NCI-H1694 treated with DMSO at 0.1 percent for 48 hours (cell line): ENCODE measurements around the gene CYP4F2.
"Not testable (repeated sequence)": the region's sequence is repeated elsewhere in the genome, so short reads cannot be mapped to it uniquely, and the experiment has no call there.

Experiments used
- DNase-seq: peaks from one replicate; lab custom pipeline; 2025; lab: John Stamatoyannopoulos, UW

The CYP4F2 gene, protein sequence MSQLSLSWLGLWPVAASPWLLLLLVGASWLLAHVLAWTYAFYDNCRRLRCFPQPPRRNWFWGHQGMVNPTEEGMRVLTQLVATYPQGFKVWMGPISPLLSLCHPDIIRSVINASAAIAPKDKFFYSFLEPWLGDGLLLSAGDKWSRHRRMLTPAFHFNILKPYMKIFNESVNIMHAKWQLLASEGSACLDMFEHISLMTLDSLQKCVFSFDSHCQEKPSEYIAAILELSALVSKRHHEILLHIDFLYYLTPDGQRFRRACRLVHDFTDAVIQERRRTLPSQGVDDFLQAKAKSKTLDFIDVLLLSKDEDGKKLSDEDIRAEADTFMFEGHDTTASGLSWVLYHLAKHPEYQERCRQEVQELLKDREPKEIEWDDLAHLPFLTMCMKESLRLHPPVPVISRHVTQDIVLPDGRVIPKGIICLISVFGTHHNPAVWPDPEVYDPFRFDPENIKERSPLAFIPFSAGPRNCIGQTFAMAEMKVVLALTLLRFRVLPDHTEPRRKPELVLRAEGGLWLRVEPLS

DNA sequence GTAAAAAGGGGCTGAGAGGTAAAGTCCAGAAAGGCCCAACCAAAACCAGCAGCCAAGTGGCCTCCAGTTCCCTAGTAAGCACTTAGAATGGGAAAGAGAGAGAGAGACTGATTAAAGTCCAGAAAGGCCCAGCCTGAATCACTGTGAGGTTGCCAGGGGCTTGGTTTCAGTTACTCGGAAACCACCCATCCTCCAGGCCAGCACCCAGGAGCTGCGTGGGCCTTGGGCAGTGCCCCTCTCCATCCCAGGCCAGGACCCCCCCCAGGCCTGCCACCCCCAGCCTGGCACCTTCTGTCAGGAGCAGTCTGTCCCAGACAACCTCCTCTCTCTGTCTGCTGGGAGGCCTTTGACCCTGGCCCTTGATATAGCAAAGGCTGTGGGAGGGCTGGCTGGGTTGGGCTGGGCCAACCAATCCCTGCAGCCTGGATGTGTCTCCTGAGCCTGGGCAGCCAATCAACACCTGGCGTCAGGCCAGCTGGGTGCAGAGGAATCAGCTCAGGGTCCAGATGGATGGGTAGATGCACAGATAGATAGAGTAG, at the start of gene CYP4F2:
CYP4F2 (minus strand) TSS at position 337 of the 539 bp plus-strand sequence. CDS start 463 bp downstream, outside the sequence.
- DNase-seq = no peak

DNA sequence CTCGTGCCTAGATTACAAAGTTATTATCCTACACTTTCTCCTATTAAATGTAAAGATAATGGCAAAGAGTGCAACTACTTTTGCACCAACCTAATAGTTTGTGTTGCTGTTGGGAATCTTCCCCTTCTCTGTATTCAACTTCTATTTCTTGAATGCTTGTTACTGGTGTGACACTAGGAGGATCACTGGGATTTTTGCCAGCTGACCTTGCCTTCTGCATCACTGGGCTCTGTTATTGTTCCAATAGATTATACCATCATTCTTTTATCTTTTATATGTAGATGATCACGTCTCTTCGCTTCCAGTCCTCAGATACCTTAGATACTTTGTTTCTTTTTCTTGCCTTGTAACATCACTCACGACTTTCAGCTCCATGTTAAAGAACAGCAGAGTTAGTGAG, 47.4 kb upstream of the CYP4F2 start:
- no peak for DNase-seq

DNA sequence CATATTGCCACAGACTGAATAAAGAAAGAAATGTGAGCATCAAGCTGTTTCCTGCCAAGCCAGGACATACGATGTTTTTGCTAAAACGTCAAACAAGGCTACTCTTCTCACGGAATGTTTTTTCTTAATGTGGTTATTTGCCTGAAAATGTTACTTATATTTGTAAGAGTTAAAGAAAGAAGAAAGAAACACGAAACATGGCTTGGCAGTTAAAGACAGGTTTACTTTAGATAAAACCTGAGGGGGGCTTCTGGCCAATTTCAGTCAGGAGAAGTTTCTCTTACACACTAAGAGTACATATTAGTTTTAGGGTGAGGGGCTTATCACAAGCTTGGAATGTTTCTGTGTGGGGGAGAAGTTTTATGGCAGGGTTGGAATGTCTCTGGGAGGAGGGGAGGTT, 46.5 kb upstream of the CYP4F2 start:
- no peak for DNase-seq

DNA sequence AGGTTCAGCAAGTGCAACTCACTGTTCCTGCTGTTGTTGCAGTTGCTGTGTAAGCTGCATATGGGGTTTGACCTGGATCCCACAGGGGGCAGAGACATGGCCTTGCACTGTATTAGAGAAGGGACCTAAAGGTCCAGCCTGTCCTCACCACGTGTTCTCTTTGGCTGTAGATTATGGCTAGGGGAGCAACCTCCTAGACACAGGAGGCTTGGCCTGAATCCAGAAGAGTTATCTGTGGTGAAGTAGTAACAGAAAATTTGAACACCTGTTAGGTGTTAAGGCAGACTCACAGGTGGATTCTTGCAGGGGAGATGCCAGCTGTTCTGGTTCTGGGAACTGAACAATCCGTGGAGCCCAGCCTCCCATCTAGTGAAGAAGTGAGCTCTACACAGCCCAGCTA, 39.9 kb upstream of the CYP4F2 start:
- DNase-seq = no peak

DNA sequence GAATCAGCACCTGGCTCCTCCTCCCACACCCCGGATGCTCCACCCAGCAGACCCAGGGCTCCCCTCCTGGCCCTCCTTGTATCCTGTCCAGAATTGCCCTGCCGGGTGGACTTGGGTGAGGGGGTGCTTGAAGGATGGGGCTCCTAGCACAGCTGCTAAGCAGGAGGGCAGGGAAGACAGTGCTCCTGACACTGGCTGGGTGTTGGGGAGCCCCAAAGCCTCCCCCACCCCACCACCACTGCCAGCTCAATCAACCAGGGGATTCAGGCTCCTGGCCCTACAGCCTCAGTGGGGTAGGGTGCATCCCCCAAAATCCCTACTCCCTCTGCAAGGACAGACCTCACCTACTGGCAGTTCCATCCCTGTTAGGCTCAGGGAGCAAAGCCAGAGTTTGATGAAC, 39.1 kb upstream of the CYP4F2 start:
- DNase-seq = no peak

DNA sequence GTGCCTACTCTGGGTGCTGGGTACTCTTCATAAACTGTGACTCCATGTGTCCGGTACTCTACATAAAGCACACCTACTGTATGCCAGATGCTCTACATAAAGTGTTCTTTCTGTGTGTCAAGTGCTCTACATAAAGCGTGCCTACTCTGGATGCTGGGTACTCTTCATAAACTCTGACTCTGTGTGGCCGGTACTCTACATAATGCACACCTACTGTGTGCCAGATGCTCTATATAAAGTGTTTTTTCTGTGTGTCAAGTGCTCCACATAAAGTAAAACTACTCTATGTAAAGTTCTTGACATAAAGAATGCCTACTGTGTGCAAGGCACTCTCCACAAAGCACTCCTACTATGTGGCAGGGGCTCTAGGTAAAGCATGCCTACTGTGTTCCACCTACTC, 38.3 kb upstream of the CYP4F2 start:
- no peak for DNase-seq

DNA sequence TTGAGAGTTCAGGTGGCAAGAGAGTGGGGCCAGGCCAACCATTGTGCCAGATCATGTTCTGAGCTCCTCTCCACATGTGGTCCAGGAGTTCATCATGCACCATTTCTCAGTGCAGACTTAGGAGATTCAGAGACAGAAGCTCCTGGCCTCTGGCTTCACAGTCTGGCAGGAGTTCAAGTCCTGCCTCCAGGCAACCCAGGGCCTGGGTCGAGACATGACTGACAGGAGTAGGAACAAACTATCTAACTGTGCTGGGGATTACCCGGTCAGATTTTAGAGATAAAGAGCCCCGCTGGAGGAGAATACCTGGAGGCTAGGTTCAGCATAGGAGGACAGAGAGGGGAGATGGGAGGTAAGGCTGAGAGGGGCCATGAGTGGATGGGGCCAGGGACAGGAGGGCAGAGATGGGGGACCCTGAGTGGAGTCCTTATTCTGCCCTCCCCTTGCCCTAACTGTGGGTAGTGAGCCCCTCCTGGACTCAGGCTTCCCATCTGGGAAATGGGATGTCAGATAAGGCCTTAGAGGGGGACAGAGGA, 37.4 kb upstream of the CYP4F2 start:
- DNase-seq = no peak

DNA sequence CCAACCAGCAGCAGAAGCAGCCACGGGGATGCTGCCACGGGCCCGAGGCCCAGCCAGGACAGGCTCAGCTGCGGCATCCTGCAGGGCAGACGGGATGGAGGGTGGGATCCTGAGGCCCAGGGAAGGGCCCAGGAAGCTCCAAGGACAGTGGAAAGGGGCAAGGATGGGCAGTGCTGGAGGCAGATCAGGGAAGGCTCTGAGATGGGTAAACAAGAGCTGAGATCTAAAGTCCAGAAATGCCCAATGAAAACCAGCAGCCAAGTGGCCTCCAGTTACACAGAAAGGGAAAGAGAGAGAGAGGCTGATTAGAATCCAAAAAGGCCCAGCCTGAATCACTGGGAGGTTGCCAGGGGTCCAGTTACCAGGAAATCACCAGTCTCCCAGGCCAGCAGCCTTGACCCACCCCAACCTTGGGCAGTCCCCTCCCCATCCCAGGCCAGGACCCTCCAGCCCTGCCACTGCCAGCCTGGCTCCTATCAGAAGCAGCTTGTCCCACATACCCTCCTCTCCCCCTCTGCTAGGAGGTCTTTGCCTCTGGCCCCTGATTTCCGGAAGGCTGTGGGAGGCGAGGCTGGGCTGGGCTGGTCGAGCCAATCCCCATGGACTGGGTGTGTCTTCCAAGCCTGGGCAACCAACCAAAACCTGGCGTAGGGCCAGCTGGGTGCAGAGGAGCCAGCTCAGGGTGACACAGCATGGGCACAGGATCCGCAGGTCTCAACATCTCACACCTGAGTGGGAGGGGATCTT, 36.6 kb upstream of the CYP4F2 start, which contains the start of gene CYP4F11:
CYP4F11 (minus strand) TSS at position 198 of the 747 bp plus-strand sequence; CDS start at position 77, 121 bp downstream.
- no peak for DNase-seq

DNA sequence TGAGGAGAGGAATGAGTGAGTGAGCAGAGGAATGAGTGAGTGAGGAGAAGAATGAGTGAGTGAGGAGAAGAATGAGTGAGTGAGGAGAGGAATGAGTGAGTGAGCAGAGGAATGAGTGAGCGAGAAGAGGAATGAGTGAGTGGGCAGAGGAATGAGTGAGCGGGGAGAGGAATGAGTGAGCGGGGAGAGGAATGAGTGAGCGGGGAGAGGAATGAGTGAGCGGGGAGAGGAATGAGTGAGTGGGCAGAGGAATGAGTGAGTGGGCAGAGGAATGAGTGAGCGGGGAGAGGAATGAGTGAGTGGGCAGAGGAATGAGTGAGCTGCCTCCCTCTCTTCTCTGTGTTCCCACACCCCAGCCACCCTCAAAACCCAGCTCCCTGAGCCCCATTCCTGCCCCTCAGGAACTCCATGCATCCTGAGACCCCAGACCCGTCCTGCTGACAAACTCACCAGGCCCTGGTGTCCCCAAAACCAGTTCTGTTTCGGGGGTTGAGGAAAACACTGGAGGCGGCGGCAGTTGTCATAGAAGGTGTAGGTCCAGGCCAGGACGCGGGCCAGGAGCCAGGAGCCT, 36.0 kb upstream of the CYP4F2 start:
- DNase-seq = not testable (repeated sequence)

DNA sequence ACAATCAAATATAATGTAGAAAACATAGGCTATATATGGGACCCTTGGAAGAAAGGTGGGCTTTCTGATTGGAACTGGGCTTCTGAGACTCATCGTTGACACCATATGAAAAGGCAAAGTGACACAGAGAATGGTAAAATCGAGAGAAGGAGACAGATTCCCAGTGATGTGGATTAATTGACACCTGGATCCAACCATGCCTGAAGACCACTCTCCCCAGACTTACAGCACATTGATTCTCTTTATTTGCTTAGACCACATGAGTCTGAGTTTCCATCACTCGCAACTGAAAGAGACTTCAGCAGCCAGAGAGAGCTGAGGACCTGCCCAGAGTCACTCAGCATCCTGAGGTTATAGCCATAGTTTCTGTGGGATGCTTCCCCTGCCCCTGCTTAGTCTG, 30.4 kb upstream of the CYP4F2 start:
- no peak for DNase-seq

DNA sequence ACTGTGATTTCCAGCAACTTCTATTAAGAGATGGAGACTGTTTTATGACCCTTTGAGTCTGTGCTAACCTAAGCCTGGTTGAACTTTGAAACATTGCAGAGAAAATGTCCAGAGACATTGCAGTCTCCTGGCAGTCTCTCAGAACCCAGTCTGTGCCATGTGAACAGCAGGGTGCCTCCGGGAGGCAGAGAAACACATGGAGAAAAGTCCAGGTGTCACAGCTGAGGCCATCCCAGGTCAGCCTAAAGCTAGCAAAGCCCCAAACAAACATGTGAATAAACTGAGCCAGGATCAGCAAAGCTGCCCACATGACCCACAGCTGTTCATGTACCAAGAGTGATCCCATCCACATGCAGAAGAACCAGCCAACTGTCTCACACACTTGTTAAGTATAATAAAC, 28.6 kb upstream of the CYP4F2 start:
- no peak for DNase-seq

DNA sequence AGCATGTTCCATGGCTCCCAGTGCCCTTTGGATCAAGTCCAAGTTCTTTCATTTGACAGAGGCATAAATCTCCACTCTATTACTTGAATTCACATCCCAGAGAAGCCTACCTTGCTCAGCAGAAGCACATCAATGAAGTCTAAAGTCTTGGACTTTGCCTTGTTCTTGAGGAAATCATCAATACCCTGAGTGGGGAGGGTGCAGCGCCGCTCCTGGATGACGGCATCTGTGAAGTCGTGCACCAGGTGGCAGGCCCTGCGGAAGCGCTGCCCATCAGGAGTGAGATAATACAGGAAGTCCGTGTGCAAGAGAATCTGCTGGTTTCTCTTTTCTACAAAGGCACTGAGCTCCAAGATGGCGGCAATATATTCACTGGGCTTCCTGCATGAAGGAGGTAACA, 25.8 kb upstream of the CYP4F2 start:
- no peak for DNase-seq

DNA sequence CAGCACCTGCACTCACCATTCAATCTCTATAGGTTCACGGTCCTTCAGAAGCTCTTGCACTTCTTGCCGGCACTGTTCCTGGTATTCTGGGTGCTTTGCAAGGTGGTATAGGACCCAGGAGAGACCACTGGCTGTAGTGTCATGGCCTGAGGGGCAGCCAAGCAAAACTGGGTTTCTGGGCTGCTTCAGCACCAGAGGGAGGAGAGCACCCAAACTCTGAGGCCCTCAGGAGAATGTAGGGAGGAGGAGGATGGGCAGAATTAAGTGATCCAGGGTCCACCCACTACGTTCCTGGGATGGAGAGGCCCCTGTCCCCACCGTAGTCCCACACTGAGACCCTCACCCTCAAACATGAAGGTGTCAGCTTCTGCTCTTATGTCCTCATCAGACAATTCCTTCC, 24.1 kb upstream of the CYP4F2 start:
- no peak for DNase-seq

DNA sequence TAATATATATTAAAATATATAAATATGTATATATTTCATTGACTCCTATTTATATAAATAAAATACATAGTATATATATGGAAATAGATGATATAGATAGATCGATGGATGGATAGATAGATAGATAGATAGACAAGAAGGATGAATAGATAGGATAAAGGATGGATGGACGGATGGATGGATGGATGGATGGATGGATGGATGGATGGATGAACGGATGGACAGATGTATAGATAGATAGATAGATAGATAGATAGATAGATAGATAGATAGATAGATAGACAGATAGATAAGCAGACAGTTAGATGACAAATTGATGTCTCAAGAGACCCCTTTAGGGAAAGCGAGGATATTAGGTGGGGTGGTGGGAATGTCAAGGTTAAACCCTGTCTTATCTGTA, 21.4 kb upstream of the CYP4F2 start:
- DNase-seq = no peak

DNA sequence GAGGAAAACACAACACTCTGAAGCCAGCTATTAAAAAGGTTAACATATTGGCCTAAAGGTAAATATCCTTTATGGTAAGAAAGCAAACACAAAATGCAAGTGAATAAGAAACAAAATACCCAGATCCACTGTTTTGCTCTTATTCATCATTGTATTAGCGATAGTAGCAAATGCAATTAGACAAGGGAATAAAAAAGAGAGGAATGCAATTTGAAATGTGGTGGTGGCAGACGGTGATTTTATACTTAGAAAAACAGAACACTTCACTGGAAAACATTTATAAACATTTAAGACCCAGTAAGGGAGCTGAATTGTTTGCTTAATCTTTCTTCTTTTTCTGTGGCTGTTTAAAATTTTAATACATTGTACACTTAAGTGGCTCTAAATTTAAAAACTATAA, 17.2 kb upstream of the CYP4F2 start:
- DNase-seq = no peak

DNA sequence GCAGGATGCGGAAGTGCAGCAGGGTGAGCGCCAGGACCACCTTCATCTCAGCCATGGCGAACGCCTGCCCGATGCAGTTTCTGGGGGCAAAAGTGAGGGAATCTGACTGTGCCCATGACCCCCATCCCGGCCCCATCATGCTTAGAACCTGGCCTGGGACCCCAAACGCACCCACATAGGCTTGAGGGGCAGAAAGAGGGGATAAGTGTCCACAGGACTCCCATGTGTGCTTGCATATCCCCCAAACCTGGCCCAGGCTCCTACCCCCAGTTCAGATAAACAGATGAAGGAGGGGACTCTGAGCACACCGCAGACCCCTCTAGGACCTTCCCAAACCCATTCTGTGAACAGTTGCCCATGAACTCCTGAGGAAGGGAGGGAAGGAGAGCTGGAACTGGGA, 16.0 kb upstream of the CYP4F2 start:
- no peak for DNase-seq

DNA sequence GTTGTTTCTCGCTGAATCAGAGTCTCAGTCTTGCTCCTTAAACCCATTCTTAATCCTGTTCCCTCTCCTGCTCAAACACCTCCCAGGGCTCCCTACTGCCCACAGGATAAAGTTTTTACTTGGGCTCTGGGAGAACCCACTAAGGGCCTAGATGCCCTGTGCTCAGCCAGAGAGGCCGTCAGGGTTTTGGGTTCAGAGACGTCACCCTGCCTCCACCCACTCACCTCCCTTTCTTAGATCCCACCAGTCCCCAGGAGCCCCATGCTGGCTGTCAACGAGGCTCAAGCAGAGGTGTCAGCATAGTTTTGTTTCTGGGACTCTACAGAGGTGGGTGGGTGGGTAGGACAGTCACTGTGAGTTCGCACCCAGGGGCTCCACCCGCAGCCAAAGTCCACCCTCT, 15.5 kb upstream of the CYP4F2 start:
- DNase-seq = no peak

DNA sequence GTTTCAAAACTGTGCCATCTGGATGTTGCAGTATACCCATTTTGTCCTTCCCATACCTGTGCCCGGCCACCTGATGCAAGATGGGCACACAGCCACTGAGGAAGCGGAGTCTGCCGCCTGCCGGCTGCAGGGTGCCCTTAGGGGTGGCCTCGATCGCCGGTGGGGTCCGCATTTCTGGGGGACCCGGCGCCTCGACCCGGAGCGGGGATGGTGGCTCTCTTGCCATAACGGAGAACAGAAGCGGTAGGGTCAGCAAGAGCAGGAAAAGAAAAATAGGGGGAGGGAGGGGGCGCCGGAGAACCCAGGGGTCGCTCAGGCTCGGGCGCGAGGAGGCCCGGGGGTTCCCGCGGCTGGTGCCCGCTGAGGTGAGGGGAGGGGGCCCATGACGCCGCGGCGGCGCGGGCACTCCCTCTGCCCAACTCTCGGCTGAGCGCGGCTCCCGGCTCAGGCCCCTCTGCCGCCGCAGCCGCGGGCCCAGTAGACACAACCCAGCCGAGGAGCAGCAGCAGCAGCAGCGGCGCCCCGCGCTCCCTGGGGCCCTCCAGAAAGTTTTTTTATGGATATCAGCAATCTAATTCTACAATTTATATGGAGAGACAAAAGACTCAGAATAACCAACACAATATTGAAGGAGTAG, 13.8 kb upstream of the CYP4F2 start:
- no peak for DNase-seq

DNA sequence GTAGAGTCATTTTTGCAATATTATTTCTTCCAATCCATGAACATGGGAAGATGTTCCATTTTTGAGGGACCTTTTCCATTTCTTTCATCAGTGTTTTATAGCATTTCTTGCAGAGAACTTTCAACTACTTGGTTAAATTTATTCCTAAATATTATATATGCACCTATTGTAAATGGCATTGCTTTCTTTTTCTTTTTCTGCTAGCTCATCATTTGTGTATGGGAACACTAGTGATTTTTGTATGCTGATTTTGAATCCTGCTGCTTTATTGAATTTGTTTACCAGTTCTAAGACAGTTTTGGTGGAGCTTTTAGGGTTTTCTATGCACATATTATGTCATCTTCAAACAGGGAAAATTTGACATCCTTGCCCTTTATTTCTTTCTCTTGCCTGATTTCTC, 7.2 kb upstream of the CYP4F2 start:
- DNase-seq = no peak

DNA sequence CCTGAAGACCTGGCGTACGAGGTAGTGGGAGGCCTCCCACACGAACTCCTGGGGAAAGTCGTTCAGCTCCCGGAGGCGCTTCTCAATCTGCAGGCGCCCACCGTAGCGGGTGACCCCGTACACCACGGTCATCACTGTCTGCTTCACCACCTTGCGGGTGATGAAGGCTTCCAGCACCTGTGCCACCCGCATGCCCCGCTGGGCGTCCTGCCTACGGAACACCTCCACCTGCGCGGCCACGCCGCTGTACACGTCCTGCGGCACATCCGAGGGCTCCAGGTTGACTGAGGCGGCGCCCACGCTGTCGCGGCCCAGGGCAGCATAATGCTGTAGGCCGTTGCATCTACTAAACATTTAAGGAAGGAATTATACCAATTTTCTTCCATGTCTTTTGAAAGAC, 5.0 kb upstream of the CYP4F2 start:
- DNase-seq = not testable (repeated sequence)

DNA sequence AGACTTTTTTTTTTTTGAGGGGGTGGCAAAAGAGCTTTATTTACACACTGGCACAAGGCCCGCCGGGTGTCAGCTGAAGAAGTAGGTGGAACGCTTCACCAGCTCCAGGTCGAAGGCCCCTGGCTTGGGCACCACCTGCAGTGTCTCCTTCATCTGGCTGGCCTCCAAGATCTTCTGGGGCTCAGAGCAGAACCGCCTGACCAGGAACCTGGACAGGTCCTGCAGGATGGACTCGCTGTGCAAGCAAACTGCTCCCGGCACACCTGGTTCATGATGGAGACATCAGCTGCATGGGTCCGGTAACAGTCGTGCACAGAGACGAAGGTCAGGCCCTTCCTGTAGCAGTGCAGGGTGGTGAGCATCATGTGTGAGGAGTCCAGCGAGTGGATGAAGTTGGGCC, 4.4 kb upstream of the CYP4F2 start:
- no peak for DNase-seq

DNA sequence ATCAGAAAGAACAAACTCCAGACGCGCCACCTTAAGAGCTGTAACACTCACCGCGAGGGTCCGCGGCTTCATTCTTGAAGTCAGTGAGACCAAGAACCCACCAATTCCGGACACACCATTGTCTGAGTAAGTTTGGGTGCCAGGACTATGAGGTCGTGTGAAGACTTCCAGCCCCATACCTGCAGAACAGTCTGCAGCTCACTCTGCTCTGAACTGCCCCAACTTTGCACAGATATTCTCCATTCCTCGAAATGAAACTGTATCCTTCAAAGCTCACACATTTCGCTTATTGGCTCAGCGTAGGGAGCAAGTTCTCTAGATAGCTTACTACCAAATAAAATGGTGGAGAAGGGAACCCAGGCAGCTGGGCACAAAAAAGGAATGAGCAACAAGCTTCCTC, 2.6 kb upstream of the CYP4F2 start:
- no peak for DNase-seq
